GM12875 (cell line): ENCODE results near the gene DISC1.

Source experiments
- H3K4me3 ChIP-seq: one replicate; pipeline ENCODE4 v1.5.1; 2011; ENCODE audit warnings: low read depth, low read length, control low read depth
- CTCF ChIP-seq: IDR thresholded peaks from 2 replicates; pipeline ENCODE4 v1.5.1; 2011; ENCODE audit warnings: low read depth, mild to moderate bottlenecking, control low read depth, inconsistent platforms, low read length, moderate library complexity, borderline replicate concordance; ENCODE audit not compliant: insufficient read depth

The DISC1 gene

DNA sequence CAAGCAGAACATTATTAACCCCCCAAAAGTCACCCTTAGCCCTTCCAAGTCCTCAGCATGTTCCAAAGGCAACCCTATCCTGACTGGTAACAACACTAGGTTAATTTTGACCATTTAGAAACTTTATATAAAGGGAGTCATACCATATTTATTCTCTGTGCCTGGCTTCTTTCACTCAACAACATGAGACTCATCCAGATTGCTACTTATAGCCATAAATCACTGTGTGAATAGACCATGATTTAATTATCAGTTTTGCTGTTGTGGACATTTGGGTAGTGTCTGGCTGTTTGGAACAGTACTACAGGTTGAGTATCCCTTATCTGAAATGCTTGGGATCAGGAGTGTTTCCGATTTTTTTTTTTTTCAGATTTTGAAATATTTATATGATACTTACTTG, 252.1 kb downstream of the DISC1 start:
- no peak for TF ChIP-seq CTCF
- no peak overlapping the region for H3K4me3 ChIP-seq

DNA sequence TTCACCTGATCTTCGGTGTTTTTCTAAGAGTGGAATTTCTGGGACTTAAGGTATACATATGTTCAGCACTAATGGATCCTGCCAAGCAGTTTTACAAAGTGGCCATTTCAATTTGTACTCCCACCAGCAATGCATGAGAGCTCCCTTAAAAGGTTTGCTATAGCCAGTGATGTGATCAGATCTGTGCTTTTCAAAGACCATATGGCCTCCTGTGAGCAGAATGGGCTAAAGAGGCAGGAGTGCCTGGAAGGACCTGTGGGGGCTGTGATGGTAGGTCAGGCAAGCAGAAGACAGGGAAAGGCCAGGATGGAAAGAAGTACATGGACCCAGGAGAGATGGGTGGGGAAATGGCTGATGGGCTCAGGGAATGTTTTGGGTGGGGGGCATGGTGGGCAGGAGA, 252.7 kb downstream of the DISC1 start:
- no peak for TF ChIP-seq CTCF

DNA sequence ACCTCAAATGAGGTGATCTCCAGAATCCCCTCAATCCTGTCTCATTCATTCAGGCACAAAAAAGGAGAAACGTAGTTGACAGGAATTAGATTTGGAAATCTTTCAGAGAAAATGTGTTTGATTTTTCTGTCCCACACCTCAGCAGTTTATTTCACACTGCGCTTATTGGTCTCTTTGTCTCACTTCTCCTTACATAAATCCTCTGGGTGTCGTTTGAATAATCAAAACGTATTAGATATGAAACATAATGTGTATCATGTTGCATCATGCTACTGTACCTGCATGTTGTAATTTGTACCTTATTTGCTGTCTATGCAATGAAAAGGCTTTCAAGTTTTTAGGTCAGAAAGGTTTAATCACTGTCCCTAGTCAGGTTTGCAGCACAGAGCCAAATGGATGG, 255.7 kb downstream of the DISC1 start:
- TF ChIP-seq CTCF, result no peak

More for the DNA sequence above, 252.7 kb downstream of the DISC1 start:
- no peak overlapping the region for H3K4me3 ChIP-seq

GRCh38 chr1:231882790-231883189, 256.2 kb downstream of the DISC1 start:
- no peak for TF ChIP-seq CTCF
- H3K4me3 ChIP-seq, result no peak overlapping the region

More for the DNA sequence above, 255.7 kb downstream of the DISC1 start:
- H3K4me3 ChIP-seq, result no peak overlapping the region

DNA sequence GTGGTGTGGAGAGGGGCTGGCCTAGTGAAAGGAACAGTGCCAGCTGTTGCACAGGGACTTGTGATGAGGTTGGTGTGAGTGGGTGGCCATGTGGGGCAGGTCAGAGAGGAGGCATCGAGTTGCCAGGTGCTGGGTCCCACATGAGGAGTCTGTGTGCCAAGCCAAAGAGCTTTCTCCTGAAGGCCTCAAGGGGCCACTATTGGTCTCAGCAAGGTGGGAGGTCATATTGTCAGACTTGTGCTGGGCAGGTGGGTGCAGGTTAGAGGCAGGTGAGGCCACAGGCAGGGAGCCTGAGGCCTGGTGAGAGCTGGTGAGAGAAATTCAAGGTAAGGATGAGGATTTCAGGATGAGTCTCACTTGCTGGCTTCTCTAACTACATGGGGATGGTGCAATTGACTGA, 256.8 kb downstream of the DISC1 start:
- no peak overlapping the region for H3K4me3 ChIP-seq
- TF ChIP-seq CTCF, result peak; percentile 16; the same call in 1 of the 2 replicates

DNA sequence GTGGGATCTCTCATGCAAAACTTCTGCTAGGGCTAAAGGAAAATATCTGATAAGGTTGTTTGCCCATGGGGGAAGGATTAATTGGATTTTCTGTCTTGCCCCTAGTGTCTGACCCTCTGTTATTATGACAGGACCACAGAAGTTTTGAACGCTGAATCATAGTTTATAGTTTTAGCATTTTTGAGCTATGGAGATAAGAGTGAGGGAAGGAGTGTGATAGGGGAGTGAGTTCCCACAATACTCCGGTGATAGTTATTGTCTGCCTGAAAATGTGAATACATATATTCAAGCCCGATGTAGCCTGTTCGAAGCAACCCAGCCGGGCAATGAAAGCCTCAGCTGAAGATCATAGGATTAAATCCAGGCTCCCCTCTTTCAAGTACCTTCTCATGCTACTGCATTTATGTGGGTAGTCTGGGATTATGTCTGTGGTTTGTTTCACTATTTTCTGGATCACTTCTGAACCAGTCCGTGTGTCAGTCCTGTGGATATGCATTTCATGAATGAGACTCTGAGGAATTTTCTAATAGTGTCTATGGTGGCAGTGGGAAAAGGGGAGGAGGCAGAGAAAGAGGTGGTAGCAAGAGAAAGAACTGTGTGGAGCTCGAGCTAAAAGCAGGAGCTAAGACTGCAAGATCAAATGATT, 258.7 kb downstream of the DISC1 start:
- no peak overlapping the region for H3K4me3 ChIP-seq
- no peak for TF ChIP-seq CTCF

- TF ChIP-seq CTCF, result no peak
- no peak overlapping the region for H3K4me3 ChIP-seq
These were observed 260.6 kb downstream of the DISC1 start for GRCh38 chr1:231887166-231887565.
